Glutamatergic neuron (in vitro differentiated cells): Measurements from ENCODE around the gene DECR2. TPM values are rescaled to one million over a fixed set of nuclear protein-coding genes. Genes with fewer than 3 reads are reported as not detected.

Experiments used
- DNase-seq: peaks from one replicate; pipeline ENCODE4 v3.0.0; 2022
- H3K27ac Mint-ChIP-seq: one replicate; pipeline ENCODE4 v1.8.0; 2020; ENCODE audit warnings: mild to moderate bottlenecking, mixed read lengths, inconsistent platforms; ENCODE audit not compliant: unreplicated experiment
- H3K27me3 Mint-ChIP-seq: one replicate; pipeline ENCODE4 v1.8.0; 2020; ENCODE audit warnings: mild to moderate bottlenecking, moderate library complexity, mixed read lengths, inconsistent platforms; ENCODE audit not compliant: unreplicated experiment
- H3K36me3 Mint-ChIP-seq: one replicate; pipeline ENCODE4 v1.8.0; 2020; ENCODE audit warnings: mild to moderate bottlenecking, mixed read lengths, inconsistent platforms; ENCODE audit not compliant: unreplicated experiment
- H3K4me1 Mint-ChIP-seq: one replicate; pipeline ENCODE4 v1.8.0; 2020; ENCODE audit warnings: mild to moderate bottlenecking, low read depth, mixed read lengths, inconsistent platforms; ENCODE audit not compliant: unreplicated experiment
- H3K4me3 Mint-ChIP-seq: one replicate; pipeline ENCODE4 v1.8.0; 2020; ENCODE audit warnings: mild to moderate bottlenecking, mixed read lengths, inconsistent platforms; ENCODE audit not compliant: unreplicated experiment
- H3K9me3 Mint-ChIP-seq: one replicate; pipeline ENCODE4 v1.8.0; 2020; ENCODE audit warnings: mild to moderate bottlenecking, moderate library complexity, mixed read lengths, inconsistent platforms; ENCODE audit not compliant: unreplicated experiment
- total RNA-seq: library from RNA; stranded (reverse); fragmentation: NEBNext Ultra II Directional; extraction: Animal tissue kit (Norgen Biotek cat#: 25700); gene quantifications from one replicate; pipeline ENCODE4 v1.2.1, GENCODE V29; 2021; ENCODE audit not compliant: unreplicated experiment
- TF ChIP-seq, protein P1 (sequence below): fragments of 200-600 bp; sonication (generic); IDR thresholded peaks from one replicate; pipeline ENCODE4 v1.5.0; 2021; ENCODE audit not compliant: partially characterized antibody, unreplicated experiment

DECR2 gene
- total RNA-seq, 1 donor from 2014 or later = 26.2 TPM

DNA sequence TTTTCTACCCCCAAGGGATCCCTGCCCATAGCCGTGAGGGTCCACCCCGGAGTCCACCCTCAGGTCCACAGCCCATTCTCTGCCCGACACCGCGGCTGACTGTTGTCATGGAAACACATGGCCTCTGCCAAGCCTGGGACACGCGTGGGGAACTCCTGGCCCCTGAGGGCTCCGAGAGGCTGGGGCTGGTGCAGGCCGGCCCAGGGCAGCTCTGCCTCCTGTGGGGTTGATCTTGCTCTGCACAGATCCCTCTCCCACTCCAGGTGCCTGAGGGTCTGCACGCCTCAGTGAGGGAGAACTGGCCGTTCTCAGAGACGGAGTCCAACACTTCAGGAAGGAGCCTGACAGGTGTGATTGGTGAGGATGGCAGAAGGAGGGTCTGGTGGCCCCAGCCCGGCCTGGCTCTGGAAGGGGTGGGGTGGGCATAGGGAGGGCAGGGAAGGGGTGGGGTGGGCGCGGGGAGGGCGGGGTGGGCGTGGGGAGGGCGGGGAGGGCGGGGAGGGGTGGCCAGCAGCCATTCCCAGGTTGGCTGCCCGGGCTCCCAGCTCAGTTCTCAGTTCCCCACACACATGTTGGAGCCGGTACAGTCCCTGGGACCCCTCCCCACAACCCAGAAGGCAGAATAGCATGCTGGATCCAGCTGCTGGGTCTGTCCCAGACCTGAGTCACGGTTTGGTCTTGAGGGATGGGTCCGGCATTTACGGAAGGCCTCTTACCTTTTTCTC lies 37.8 kb upstream of the DECR2 start:
- TF ChIP-seq, protein P1, sequence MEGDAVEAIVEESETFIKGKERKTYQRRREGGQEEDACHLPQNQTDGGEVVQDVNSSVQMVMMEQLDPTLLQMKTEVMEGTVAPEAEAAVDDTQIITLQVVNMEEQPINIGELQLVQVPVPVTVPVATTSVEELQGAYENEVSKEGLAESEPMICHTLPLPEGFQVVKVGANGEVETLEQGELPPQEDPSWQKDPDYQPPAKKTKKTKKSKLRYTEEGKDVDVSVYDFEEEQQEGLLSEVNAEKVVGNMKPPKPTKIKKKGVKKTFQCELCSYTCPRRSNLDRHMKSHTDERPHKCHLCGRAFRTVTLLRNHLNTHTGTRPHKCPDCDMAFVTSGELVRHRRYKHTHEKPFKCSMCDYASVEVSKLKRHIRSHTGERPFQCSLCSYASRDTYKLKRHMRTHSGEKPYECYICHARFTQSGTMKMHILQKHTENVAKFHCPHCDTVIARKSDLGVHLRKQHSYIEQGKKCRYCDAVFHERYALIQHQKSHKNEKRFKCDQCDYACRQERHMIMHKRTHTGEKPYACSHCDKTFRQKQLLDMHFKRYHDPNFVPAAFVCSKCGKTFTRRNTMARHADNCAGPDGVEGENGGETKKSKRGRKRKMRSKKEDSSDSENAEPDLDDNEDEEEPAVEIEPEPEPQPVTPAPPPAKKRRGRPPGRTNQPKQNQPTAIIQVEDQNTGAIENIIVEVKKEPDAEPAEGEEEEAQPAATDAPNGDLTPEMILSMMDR = no peak
- no peak overlapping the region for H3K4me3 Mint-ChIP-seq
- no peaks in the 10 kb centered on the region for H3K4me1 Mint-ChIP-seq
- no peak overlapping the region for H3K27ac Mint-ChIP-seq
- no peaks in the 10 kb centered on the region for H3K36me3 Mint-ChIP-seq
- peaks cover 3% of the 10 kb centered on the region for H3K9me3 Mint-ChIP-seq
- DNase-seq = no peak
- H3K27me3 Mint-ChIP-seq = no peaks in the 10 kb centered on the region

DNA sequence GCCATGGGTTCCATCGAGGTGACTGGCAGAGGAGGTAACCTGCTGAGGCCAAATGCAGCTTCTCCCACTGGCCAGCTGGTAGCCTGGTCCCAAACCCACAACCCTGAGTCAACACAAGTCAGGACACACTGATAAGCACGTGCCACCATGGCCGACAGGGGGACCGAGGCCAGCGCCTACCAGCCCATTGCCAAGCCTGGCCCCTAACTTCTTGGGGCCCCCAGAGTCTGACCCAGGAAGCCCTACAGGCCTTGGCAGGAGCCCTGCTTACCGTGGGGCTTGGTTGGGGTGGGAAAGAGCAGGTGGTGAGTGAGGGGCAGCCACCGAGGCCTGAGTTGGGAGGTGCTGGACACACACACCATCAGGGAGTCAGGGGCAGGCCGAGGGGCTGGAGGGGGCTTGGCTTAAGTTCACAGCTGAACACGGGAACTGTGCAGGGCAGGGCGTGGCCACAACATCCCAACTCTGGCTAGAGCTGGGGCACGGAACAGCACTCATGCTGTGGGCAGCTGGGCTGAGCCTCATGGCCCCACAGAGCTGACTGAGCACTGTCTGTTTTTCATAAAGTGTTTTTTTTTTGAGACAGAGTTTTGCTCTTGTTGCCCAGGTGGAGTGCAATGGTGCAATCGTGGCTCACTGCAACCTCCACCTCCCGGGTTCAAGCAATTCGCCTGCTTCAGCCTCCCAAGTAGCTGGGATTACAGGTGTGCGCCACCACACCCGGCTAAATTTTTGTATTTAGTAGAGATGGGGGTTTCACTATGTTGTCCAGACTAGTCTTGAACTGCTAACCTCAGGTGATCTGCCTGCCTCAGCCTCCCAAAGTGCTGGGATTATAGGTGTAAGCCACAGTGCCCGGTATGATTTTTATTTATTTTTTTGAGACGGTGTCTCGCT lies 36.8 kb upstream of the DECR2 start:
- TF ChIP-seq, protein P1 = no peak
- no peak for DNase-seq
- no peaks in the 10 kb centered on the region for H3K36me3 Mint-ChIP-seq
- H3K27ac Mint-ChIP-seq = no peak overlapping the region
- no peak overlapping the region for H3K4me3 Mint-ChIP-seq
- H3K9me3 Mint-ChIP-seq = peaks cover 5% of the 10 kb centered on the region
- H3K4me1 Mint-ChIP-seq = no peaks in the 10 kb centered on the region
- H3K27me3 Mint-ChIP-seq = no peaks in the 10 kb centered on the region

DNA sequence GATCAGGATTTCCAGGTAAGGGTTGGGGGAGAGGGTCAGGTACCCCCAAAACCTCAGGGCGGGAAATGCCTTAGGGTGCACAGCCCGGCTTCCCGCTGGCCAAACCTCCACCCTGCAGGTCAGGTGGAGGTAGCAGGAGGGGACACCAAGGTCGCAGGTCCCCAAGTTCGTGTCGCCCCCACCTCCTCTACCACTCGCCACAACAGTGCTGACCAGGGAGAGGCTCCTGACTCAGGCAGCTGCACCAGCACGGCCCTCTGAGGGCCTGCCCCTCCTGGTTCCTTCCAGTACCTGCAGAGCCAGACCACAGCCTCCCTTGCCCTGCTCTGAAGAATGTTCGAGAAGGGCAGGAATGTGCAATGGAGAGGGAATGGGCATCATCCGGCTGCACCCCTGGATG lies 35.2 kb upstream of the DECR2 start:
- H3K27ac Mint-ChIP-seq = no peak overlapping the region
- no peak for DNase-seq
- H3K4me3 Mint-ChIP-seq = no peak overlapping the region
- no peaks in the 10 kb centered on the region for H3K36me3 Mint-ChIP-seq
- TF ChIP-seq, protein P1 = no peak
- H3K9me3 Mint-ChIP-seq = peaks cover 8% of the 10 kb centered on the region
- H3K27me3 Mint-ChIP-seq = peaks cover 5% of the 10 kb centered on the region
- H3K4me1 Mint-ChIP-seq = peaks cover 2% of the 10 kb centered on the region

DNA sequence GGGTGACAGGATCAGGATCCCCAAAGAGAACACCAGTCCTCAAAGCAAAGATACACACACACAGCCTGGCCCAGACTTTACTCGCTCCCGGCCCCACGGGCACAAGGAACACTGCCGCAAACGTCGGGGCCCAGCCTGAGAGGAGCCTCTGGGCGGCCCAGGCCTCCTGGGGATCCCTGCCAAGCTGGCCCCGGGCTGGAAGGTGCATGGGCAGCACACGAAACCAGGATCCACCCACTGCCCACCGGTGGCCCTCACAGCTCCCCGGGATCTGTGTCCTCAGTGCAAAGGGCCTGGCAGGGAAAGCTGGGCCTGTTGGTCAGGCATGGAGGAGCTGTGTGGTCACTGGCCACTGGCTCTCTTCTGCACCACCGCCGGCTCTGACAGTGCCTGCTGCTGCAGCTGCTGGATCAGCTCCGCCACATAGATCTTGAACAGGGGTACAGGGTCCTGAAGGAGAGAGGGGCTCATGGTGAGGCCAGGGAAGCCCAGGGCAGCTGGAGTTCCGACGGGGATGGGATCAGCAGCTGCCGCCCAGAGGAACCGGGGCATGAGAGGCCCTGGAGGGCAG lies 34.3 kb upstream of the DECR2 start:
- H3K27me3 Mint-ChIP-seq = peaks cover 5% of the 10 kb centered on the region
- H3K27ac Mint-ChIP-seq = no peak overlapping the region
- TF ChIP-seq, protein P1 = no peak
- no peak for DNase-seq
- no peak overlapping the region for H3K4me3 Mint-ChIP-seq
- H3K4me1 Mint-ChIP-seq = peaks cover 2% of the 10 kb centered on the region
- H3K9me3 Mint-ChIP-seq = peaks cover 8% of the 10 kb centered on the region
- H3K36me3 Mint-ChIP-seq = no peaks in the 10 kb centered on the region
